CD4-positive, alpha-beta T cell treated with Interleukin-21 for 1 hour (primary cell): ENCODE measurements around the gene PDP2.

Source experiments
- DNase-seq: peaks from one replicate; pipeline ENCODE4 v3.0.0-alpha.2; 2020

PDP2 gene, protein sequence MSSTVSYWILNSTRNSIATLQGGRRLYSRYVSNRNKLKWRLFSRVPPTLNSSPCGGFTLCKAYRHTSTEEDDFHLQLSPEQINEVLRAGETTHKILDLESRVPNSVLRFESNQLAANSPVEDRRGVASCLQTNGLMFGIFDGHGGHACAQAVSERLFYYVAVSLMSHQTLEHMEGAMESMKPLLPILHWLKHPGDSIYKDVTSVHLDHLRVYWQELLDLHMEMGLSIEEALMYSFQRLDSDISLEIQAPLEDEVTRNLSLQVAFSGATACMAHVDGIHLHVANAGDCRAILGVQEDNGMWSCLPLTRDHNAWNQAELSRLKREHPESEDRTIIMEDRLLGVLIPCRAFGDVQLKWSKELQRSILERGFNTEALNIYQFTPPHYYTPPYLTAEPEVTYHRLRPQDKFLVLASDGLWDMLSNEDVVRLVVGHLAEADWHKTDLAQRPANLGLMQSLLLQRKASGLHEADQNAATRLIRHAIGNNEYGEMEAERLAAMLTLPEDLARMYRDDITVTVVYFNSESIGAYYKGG

GRCh38 chr16:66880288-66881013 lies at the start of gene PDP2:
PDP2 (plus strand) TSS chr16:66880515; CDS start chr16:66884285, 3,770 bp downstream.
- DNase-seq, result peak; percentile 95

- no peak for DNase-seq
These were observed 48.1 kb upstream of the PDP2 start for GRCh38 chr16:66832190-66832589.

GRCh38 chr16:66832661-66833305 lies 47.5 kb upstream of the PDP2 start:
- no peak for DNase-seq

DNA sequence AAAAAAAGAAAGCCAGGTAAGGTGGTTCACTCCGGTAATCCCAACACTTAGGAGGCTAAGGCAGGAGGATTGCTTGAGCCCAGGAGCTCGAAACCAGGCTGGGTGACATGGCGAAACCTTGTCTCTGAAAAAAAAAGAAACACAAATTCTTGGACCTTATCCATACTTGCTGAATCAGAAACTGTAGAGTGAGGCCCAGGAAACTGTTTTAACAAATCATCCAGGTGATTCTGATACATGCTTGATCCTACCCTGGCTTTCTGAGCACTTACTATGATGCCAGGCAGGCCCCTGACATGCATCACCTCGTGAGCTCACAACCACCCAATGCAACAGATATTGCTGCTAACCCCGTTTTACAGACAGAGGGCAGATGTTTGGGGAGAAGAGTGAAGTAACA lies 45.6 kb upstream of the PDP2 start:
- DNase-seq, result no peak

- DNase-seq, result no peak
These were observed 39.4 kb upstream of the PDP2 start for GRCh38 chr16:66840883-66841282.

GRCh38 chr16:66841366-66841765 lies 38.9 kb upstream of the PDP2 start:
- no peak for DNase-seq

DNA sequence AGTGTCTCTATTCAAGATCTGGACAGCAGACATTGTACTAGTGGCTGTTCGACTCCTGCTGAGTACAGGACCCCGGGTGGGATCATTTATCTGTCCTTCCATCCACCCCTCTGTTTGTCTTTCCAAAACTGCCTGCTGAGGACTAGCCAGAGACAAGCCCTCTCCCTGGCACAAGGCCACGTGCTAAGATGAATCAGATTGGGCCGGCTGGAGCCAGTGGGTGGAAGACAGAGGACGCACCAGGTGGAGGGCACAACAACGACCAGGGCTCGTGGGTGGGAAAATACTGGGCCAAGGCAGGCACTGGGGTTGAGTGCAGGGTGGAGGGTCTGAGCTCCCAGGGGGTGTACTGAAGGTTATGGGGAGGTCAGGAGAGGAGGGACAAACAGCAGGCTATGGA lies 37.5 kb upstream of the PDP2 start:
- DNase-seq, result no peak

- no peak for DNase-seq
These were observed 37.1 kb upstream of the PDP2 start for GRCh38 chr16:66843191-66843590.

GRCh38 chr16:66844009-66844341 lies 36.3 kb upstream of the PDP2 start:
- DNase-seq, result no peak

- no peak for DNase-seq
These were observed 35.8 kb upstream of the PDP2 start, which contains the start of gene CA7 for GRCh38 chr16:66844342-66845079. CA7 (plus strand) TSS chr16:66844414; CDS start chr16:66844488, 74 bp downstream.

DNA sequence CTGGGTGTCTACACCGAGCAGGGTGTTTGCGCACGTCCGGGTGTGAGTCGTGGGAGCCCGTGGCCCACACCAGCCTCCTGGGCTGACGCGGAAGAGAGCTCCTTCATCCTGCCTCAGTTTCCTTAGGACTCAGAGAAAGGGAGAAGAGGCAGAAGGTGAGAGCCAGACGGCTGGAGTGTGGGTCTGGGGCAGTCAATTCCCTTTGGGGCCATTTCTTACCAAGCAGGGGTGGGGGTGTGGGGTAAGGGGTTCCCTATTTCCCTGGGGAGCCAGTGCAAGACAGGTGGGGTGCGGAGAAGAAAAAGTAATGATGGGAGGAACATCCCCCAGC lies 35.3 kb upstream of the PDP2 start:
- no peak for DNase-seq

DNA sequence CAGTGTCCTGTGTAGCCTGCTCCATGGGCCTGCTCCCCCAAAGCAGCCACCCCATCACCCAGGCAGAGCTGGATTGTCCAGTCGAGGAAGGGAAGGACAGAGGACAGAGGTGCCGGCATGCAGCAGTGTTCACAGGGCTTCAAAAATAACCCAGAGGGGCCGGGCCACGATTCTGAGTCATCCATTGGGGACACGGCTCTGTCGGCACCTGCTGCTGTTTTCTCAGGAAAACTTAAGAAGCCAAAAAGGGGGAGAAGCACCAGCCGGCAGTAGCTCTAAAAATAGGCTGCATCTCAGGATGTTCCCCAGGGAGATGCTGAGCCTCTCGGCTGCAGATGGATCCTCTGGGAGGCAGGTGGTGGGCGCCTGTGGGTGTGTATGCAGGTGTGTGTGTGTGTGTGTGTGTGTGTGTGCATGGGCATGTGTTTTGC lies 34.5 kb upstream of the PDP2 start:
- no peak for DNase-seq

DNA sequence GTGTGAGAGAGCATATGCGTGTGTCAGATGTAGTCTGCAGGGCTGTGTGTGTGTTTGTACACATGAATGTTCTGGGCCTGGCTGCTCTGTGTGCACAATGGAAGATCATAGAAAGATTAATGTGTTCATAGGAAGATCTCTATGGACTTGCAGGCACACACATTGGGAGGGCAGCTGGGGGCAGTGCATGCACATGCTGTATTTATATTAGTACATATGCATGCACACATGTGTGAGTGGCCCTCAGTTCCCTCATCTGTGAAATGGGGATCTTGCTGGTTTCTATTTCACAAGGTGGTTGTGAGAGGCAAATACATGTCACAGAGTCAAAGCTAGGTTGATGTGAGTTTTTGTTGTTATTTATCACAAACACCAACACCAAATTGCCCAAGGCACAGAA lies 34.0 kb upstream of the PDP2 start:
- DNase-seq, result no peak

- no peak for DNase-seq
These were observed 33.5 kb upstream of the PDP2 start for GRCh38 chr16:66846831-66847230.

- DNase-seq, result no peak
These were observed 32.7 kb upstream of the PDP2 start for GRCh38 chr16:66847533-66848067.

GRCh38 chr16:66848172-66848571 lies 32.1 kb upstream of the PDP2 start:
- no peak for DNase-seq

GRCh38 chr16:66849021-66849420 lies 31.3 kb upstream of the PDP2 start:
- no peak for DNase-seq

GRCh38 chr16:66849549-66849948 lies 30.8 kb upstream of the PDP2 start:
- no peak for DNase-seq

DNA sequence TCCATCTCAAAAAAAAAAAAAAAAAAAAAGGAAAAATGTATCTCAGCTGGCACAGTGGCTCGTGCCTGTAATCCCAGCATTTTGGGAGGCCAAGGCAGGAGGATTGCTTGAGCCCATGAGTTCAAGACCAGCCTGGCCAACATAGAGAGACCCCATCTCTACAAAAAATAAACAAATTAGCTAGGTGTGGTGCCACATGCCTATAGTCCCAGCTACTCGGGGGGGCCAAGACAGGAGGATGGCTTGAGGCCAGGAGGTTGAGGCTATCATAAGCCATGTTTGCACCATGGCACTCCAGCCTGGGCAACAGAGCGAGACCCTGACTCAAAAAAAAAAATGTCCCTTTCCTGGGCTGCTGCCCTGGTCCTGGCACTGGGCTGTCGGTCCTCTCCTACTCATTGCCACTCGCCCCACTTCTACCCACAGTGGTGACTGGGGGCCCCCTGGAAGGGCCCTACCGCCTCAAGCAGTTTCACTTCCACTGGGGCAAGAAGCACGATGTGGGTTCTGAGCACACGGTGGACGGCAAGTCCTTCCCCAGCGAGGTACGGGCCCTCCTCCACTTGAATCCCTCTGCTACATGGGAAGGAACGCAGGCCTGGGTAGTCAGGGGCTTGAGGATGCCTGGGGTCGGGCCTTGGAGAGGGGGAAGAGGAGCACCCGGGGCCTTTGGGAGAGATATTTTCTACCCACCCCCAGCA lies 30.1 kb upstream of the PDP2 start:
- no peak for DNase-seq

GRCh38 chr16:66851166-66851964 lies 28.9 kb upstream of the PDP2 start:
- no peak for DNase-seq
